ENCODE data around the gene KRTAP20-2. TPM values are rescaled to one million over a fixed set of nuclear protein-coding genes. Genes with fewer than 3 reads are reported as not detected.

The KRTAP20-2 gene
- total RNA-seq, 2 experiments from 2014 or later, result not detected

Other genes starting within 250 kb of the KRTAP20-2 start
- gene KRTAP13-1, start 239.2 kb upstream of the KRTAP20-2 start, total RNA-seq, result not detected
- not detected for gene KRTAP13-3, start 209.3 kb upstream of the KRTAP20-2 start, total RNA-seq
- gene KRTAP13-4, start 205.0 kb upstream of the KRTAP20-2 start, total RNA-seq, result not detected
- not detected for gene KRTAP15-1, start 194.9 kb upstream of the KRTAP20-2 start, total RNA-seq
- not detected for gene KRTAP19-1, start 154.8 kb upstream of the KRTAP20-2 start, total RNA-seq
- gene KRTAP19-2, start 147.8 kb upstream of the KRTAP20-2 start, total RNA-seq, result not detected
- gene KRTAP19-3, start 143.2 kb upstream of the KRTAP20-2 start, total RNA-seq, result not detected
- gene KRTAP19-4, start 138.0 kb upstream of the KRTAP20-2 start, total RNA-seq, result not detected
- gene KRTAP19-5, start 133.1 kb upstream of the KRTAP20-2 start, total RNA-seq, result not detected
- not detected for gene KRTAP19-6, start 93.3 kb upstream of the KRTAP20-2 start, total RNA-seq
- gene KRTAP19-7, start 73.9 kb upstream of the KRTAP20-2 start, total RNA-seq, result not detected
- not detected for gene KRTAP22-2, start 44.8 kb upstream of the KRTAP20-2 start, total RNA-seq
- gene KRTAP6-3, start 42.8 kb upstream of the KRTAP20-2 start, total RNA-seq, result not detected
- not detected for gene KRTAP6-2, start 36.3 kb upstream of the KRTAP20-2 start, total RNA-seq
- not detected for gene KRTAP22-1, start 34.1 kb upstream of the KRTAP20-2 start, total RNA-seq
- not detected for gene KRTAP6-1, start 21.3 kb upstream of the KRTAP20-2 start, total RNA-seq
- not detected for gene KRTAP20-1, start 18.8 kb upstream of the KRTAP20-2 start, total RNA-seq
- gene KRTAP20-4, start 14.6 kb upstream of the KRTAP20-2 start, total RNA-seq, result not detected
- gene KRTAP20-3, start 7.7 kb downstream of the KRTAP20-2 start, total RNA-seq, result not detected
- gene KRTAP21-3, start 83.6 kb downstream of the KRTAP20-2 start, total RNA-seq, result not detected
- gene KRTAP21-2, start 112.1 kb downstream of the KRTAP20-2 start, total RNA-seq, result not detected
- not detected for gene KRTAP21-1, start 120.2 kb downstream of the KRTAP20-2 start, total RNA-seq
- gene KRTAP8-1, start 178.1 kb downstream of the KRTAP20-2 start, total RNA-seq, result not detected
- gene KRTAP7-1, start 194.6 kb downstream of the KRTAP20-2 start, total RNA-seq, result not detected
- not detected for gene KRTAP11-1, start 246.4 kb downstream of the KRTAP20-2 start, total RNA-seq

Measured in activated CD8-positive, alpha-beta memory T cell treated with anti-CD3 and anti-CD28 coated beads, Interleukin-2, amount 10 ng/mL, durations not matched to agents 7 days and 5 days (primary cell).